Urinary bladder (tissue), 4 donors: ENCODE results near the gene PTPN6. TPM values are rescaled to one million over a fixed set of nuclear protein-coding genes. Genes with fewer than 3 reads are reported as not detected.
A peak's percentile ranks its signal among the peaks of the same experiment; 100 is the strongest.

Experiments
- DNase-seq: peaks from one replicate; pipeline ENCODE4 v3.0.0-alpha.2; 2015; ENCODE audit errors: extremely low spot score
- H3K27ac ChIP-seq: one replicate; pipeline ENCODE4 v1.5.1; 2013; ENCODE audit warnings: low read depth, mild to moderate bottlenecking, moderate library complexity
- H3K36me3 ChIP-seq: one replicate; pipeline ENCODE4 v1.6.1; 2013; ENCODE audit warnings: mild to moderate bottlenecking, moderate library complexity; ENCODE audit not compliant: insufficient read depth
- H3K4me1 ChIP-seq: one replicate; pipeline ENCODE4 v1.6.1; 2013; ENCODE audit warnings: mild to moderate bottlenecking, moderate library complexity; ENCODE audit not compliant: insufficient read depth
- H3K4me3 ChIP-seq: one replicate; pipeline ENCODE4 v1.5.1; 2013; ENCODE audit warnings: low read depth, low read length
- WGBS: extraction: QIAGEN DNeasy Blood & Tissue Kit; methylation state at CpG from one replicate; pipeline ENCODE4 v1.1.7; 2013; 5-methylcytosine and 5-hydroxymethylcytosine counted together
- polyA plus RNA-seq: library from polyadenylated mRNA; stranded (reverse); fragments of 200-250 nt; gene quantifications from one replicate; pipeline ENCODE4 v1.2.3, GENCODE V29; 2013
- total RNA-seq: library from RNA; depleted of rRNA; stranded (reverse); fragments of >200 nt; gene quantifications from one replicate; pipeline ENCODE4 v1.2.3, GENCODE V29; 2014
- donor health status: healthy with polysubstance abuse.
- donor health status: healthy.

The PTPN6 gene
- total and polyA plus RNA-seq, 2 donors = 6.1 to 17.2 TPM

DNA sequence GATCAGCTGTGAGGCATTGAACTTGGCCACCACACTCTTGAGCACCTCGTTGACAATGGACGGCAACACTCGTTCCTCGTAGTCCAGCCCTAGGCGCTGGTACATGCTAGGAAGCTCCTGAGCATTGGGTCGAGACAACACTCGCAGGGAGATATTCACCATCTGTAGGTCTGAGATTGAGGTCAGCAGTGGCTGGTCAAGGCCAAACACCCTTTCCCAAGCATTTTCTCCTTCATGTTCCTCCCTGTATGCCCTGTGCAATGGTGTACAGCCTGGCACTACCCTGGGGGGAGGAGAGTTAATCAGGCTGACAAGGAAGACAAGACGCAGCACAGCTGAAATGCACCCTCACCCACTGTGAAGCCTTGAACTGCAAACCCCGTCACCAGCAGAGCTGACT lies 17.3 kb downstream of the PTPN6 start:
- Histone ChIP-seq H3K27ac (no peak overlapping the region), H3K36me3 (peaks cover 6% of the 10 kb centered on the region), H3K4me3 (no peak overlapping the region), H3K4me1 (no peaks in the 10 kb centered on the region)
- WGBS = 87% methylated on average over 9 of the region's 9 CpGs
- no peak for DNase-seq

DNA sequence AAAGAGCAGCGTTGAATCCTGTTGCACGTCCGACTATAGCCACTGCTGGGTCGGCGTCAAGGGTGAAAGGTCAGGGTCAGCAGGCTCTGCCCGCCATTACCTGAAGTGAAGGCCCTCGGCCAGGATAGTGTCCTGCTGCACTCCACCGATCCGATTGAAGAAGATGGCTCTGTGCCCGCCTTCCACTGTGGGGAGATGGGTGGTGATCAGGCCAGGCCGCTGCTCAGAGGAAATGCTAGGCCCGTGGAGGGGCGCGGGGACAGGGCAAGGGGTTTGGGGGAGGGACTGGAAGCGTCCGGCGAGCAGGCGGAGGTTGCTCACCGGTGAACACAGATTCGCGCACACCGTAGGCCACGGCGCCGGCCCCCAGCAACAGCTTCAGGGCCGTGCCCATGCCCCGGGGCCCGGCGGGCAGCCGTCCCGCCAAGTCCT lies 19.0 kb downstream of the PTPN6 start:
- no peak for DNase-seq
- WGBS = under 1% methylated on average over 31 of the region's 31 CpGs
- peaks cover 6% of the 10 kb centered on the region for H3K36me3 ChIP-seq
- H3K4me1 ChIP-seq = no peaks in the 10 kb centered on the region
- peak overlapping the region; percentile 91 for H3K4me3 ChIP-seq
- peak overlapping the region; percentile 75 for H3K27ac ChIP-seq

DNA sequence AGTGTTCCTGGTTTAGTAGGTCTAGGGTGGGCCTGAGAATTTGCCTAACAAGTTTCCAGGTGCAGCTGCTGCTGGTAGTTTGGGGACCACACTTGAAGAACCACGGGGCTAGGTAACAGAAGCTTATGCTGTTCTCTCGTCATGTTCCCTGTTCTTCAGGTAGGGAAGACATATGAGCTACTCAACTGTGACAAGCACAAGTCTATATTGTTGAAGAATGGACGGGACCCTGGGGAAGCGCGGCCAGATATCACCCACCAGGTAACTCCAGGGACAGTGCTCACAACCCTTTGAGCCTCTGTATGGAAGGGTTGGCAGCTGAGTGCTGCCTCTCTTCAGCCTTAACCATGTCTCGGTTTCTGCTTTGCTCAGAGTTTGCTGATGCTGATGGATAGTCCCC lies 23.0 kb downstream of the PTPN6 start:
- Histone ChIP-seq H3K36me3 (no peaks in the 10 kb centered on the region), H3K27ac (no peak overlapping the region), H3K4me3 (no peak overlapping the region), H3K4me1 (no peaks in the 10 kb centered on the region)
- WGBS = 94% methylated on average over 6 of the region's 6 CpGs
- DNase-seq = no peak

DNA sequence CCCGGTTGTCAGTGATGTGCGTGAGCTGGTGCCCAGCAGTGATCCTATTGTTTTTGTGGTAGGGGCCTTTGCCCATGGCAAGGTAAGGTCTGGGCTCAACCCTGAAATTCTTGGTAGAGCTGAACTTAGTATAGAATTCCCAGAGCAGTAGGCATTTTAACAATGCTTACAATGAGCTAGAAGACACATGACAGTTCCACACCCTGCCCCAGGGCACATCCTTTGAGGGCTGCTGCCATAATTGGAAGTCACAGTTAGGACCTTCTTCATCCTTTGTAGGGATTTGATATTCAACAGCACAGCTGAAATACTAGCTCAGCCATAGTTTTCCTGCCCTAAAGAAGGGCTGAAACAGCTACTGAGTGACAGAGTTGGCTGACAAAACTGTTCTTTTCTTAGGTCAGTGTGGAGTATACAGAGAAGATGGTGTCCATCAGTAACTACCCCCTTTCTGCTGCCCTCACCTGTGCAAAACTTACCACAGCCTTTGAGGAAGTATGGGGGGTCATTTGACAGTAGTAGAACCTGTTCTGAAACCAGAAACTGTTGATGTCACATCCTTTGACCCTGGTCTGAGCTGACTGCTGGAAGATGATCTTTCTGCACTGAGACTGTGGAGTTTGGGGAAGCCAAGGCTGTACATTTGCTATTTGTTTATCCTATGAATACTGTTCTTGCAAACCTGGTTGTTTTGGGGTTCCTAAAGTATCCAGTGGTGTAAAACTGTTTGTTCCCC lies 24.3 kb downstream of the PTPN6 start:
- Histone ChIP-seq H3K4me3 (no peak overlapping the region), H3K36me3 (no peaks in the 10 kb centered on the region), H3K4me1 (no peaks in the 10 kb centered on the region), H3K27ac (no peak overlapping the region)
- 87% methylated on average over 2 of the region's 2 CpGs for WGBS
- no peak for DNase-seq

DNA sequence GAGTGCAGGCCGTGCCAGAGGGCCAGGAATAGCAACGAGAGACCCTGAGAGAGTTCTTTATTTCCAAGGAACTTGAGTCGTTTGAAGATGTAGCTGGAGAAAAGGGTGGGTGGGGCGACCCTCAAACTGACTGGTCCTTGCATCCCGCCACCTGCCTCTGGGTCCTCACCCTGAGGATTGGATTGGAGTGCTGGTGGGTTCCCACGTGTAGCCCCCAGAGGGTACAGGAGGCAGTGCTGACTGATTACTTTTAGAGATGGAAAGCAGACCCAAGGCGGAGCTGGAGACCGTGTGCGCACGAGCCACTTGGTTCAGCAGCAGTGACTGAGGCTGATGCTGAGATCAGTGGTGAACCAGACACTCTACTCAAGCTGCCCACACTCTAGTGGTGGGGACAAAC lies 26.5 kb downstream of the PTPN6 start:
- 77% methylated on average over 10 of the region's 10 CpGs for WGBS
- H3K4me1 ChIP-seq = no peaks in the 10 kb centered on the region
- no peak overlapping the region for H3K27ac ChIP-seq
- no peak overlapping the region for H3K4me3 ChIP-seq
- H3K36me3 ChIP-seq = peaks cover 5% of the 10 kb centered on the region
- no peak for DNase-seq

DNA sequence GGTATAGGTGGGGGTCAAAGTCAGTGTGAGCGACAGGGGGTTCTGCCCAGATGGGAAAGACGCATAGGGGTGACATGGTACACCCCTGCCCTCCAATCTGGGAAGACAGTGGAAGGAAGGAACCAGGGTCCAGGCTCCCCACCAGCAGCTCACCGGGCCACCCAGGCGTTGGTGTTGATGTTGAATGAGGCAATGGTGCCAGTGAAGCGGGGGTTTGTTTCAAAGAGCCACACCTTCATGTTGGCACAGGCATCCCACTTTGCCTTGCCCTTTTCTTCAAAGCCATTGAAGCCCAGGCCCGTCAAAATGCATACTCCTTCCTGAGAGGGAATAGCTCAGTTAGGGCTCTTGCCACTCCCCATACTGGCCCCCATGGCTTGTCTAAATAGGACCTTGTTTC lies 27.0 kb downstream of the PTPN6 start:
- DNase-seq = no peak
- Histone ChIP-seq H3K4me1 (no peaks in the 10 kb centered on the region), H3K4me3 (no peak overlapping the region), H3K36me3 (peaks cover 5% of the 10 kb centered on the region), H3K27ac (no peak overlapping the region)
- 85% methylated on average over 6 of the region's 6 CpGs for WGBS

DNA sequence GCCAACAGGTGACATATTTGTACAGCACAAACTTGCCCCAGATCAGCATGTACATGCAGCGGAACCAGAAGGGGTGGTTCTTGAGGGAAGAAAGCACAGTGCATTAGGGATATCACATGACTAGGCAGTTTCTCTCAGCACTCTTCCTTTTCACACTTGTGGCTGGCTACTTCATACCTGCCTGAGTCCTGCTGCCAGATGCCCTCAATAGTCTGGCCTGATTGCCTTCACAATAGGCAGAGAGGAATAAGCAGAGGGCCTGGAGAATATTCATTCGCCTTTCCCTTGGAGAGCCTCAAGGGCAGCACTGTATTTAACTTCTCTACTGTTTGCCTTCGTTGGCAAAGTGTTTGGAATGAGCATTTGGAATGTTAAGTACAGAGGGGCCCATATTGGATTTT lies 27.5 kb downstream of the PTPN6 start:
- H3K36me3 ChIP-seq = peaks cover 5% of the 10 kb centered on the region

DNA sequence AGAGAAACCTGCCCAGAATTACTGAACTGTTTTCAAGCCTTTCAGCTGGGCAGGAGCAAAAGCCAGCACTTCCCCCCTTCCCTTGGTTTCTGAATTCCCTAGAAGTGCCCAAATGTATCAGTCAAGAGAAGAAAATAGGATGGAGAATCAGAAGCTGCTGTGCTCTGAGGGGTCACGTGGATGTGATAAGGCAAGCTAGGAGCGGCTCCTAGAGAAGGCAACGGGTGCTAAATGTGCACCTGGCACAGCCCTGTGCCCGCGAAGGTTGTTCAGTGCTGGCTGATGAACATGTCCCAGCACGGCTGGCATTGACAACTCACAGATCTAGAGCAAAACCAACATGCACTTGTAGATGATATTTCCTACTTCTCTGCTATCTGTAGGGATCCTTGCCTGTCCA lies 27.9 kb downstream of the PTPN6 start:
- peaks cover 5% of the 10 kb centered on the region for H3K36me3 ChIP-seq
- WGBS = 80% methylated on average over 6 of the region's 6 CpGs
- no peak for DNase-seq
- no peak overlapping the region for H3K4me3 ChIP-seq
- no peak overlapping the region for H3K27ac ChIP-seq
- H3K4me1 ChIP-seq = no peaks in the 10 kb centered on the region

More for the DNA sequence above, 27.5 kb downstream of the PTPN6 start:
- 76% methylated on average over 3 of the region's 3 CpGs for WGBS
- Histone ChIP-seq H3K4me3 (no peak overlapping the region), H3K27ac (no peak overlapping the region), H3K4me1 (no peaks in the 10 kb centered on the region)
- DNase-seq = no peak

DNA sequence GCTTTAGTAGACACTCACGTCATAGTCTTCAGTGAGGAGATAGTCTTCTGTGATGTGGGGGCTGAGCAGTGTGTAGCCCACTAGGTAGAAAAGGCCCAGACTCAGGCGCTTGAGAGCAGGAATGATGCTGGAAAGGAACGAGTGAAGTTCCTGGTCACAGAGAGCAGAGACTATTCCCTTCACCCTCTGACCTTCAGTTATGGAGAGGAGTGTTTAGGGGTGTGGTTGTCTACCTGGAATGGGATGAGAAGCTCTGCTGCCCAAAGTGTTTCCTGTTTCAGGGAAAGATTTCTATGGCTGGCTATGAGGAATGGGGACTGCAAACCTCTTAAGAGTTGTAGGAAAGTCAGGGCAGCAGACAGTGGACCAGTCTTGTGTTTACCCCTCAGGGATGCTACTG lies 28.3 kb downstream of the PTPN6 start:
- Histone ChIP-seq H3K27ac (no peak overlapping the region), H3K4me3 (no peak overlapping the region), H3K36me3 (peaks cover 5% of the 10 kb centered on the region), H3K4me1 (no peaks in the 10 kb centered on the region)
- no peak for DNase-seq
- WGBS = 87% methylated on average over 3 of the region's 3 CpGs

DNA sequence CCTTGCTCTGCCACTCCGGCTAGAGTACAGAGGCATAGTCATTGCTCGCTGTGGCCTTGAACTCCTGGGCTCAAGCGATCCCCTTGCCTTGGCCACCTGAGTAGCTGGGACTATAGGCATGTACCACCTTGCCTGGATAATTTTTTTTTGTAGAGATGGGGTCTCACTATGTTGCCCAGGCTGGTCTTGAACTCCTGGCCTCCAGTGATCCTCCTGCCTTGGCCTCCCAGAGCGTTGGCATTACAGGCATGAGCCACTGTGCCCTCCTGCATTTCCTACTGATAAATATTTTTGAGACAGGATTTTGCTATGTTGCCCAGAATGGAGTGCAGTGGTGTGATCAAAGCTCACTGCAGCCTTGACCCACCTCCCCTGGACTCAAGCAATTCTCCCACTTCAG lies 28.9 kb downstream of the PTPN6 start:
- H3K4me1 ChIP-seq = no peaks in the 10 kb centered on the region
- no peak for DNase-seq
- WGBS = 95% methylated on average over 4 of the region's 4 CpGs
- peaks cover 5% of the 10 kb centered on the region for H3K36me3 ChIP-seq
- H3K27ac ChIP-seq = no peak overlapping the region
- no peak overlapping the region for H3K4me3 ChIP-seq

DNA sequence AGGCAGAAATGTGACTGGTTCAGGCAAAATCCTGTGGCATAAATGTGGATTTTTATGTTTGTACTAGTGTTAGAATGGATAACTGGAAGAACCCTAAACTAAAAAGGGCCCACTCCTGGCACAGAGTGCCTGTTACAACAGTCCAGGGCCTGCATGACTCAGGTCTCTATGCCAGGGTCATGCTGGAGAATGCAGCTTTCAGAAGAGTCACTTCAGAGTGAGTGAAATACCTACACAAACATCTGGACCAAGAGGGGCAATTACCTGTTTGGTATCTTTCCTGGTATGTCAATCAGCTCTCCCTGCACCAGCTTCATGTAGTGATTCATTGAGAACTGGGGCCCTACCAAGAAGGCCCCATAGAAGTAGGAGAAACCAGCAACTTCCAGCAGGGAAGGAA lies 29.6 kb downstream of the PTPN6 start:
- Histone ChIP-seq H3K36me3 (peaks cover 5% of the 10 kb centered on the region), H3K27ac (no peak overlapping the region), H3K4me3 (no peak overlapping the region)

DNA sequence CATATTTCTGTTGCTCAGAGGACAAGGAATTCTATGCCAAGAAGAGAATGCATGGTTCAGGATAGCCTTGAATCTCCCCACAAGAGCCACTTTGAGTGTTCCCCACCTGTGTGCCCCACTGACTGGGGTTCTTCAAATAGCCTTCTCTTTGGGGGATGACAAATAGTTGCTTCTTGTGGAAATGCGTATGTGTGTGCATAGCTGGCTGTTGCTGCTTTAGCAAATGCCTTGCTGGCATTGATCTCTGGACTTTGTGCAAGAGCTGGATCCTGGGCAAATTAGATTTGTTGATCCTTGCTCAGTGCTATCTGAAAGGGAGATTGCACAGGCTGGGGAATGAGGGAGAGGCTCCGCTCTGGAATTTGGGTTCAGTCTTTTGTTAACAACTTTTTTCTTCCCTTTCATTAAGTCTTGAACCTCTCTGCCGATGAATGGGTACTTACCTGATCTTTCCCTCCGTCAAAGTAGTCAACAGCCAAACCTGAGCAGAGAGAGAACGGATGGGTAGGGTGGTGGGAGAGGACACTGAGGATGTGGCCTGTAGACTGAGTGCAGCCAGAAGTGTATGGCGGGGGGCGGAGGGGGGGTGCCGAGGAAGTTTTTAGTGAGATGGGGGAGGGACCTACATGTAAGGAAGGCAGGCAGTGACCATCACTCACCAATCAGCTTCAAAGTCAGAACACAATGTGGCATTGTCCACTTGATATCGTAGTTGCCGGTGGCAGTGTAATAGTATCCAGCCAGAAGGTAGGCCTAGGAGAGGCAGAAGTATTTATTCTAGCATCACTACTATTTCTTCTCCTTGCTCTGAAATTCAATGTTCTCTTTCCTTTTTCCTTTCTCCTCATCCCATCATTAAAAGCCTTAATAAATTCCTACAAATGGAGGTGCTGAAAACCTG lies 30.2 kb downstream of the PTPN6 start:
- H3K4me1 ChIP-seq = no peaks in the 10 kb centered on the region
- H3K36me3 ChIP-seq = peaks cover 5% of the 10 kb centered on the region
- H3K4me3 ChIP-seq = no peak overlapping the region
- WGBS = 89% methylated on average over 10 of the region's 10 CpGs
- no peak overlapping the region for H3K27ac ChIP-seq
- DNase-seq = no peak

More for the DNA sequence above, 29.6 kb downstream of the PTPN6 start:
- no peak for DNase-seq
- no peaks in the 10 kb centered on the region for H3K4me1 ChIP-seq

DNA sequence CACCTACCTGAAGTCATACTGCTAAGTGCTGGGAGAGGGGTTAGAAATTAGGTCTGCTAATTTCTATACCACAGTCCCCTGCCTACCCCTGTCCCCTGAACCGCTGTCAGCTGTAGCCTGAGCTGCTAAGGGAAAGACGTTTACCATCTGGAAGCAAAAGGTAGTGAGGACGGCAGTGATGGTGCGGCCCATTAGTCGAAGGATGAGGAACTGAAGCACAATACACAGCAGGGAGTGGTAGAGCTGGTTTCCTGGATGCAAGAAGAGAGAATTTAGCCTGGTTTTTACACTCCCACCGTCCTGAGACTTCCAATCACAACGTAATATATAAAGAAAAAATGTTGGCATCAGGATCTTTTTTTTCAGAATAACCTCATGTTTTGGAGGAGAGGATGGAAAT lies 31.4 kb downstream of the PTPN6 start:
- Histone ChIP-seq H3K36me3 (peaks cover 5% of the 10 kb centered on the region), H3K4me1 (no peaks in the 10 kb centered on the region), H3K27ac (no peak overlapping the region), H3K4me3 (no peak overlapping the region)
- DNase-seq = no peak
- WGBS = 84% methylated on average over 7 of the region's 7 CpGs

DNA sequence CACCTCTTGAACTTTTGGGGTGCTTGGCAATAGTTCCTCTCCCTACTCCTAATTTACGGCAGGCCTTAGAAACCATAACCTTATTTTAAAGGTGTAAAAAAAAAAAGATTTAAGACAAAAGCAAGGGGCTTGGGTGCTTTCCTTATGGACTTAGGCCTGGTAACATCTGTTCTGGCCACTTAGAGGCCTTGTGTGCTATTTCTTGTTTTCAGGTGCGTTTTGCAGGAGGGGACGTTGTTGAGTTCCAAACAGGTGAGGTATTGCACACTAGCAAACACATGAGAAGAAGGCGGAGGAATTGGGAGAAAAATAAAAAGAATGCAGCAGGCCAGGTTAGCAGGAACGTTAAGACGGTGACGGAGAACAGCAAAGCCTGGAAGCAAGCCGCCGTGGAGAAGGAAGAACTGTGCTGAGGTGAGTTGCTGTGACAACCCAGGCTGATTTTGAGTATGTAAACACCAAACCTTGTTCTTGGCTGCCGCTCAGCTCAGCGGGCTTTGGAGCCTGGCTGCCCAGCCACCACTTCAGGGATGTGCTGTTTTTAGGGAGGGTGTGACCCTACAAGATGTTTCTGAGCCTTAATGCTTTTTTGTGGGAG lies 36.9 kb downstream of the PTPN6 start:
- Histone ChIP-seq H3K27ac (peak overlapping the region; percentile 67), H3K4me3 (no peak overlapping the region), H3K4me1 (no peaks in the 10 kb centered on the region), H3K36me3 (no peaks in the 10 kb centered on the region)
- DNase-seq = peak; percentile 64
- WGBS = 65% methylated on average over 11 of the region's 11 CpGs
